H9 (cell line): ENCODE results near the gene PRKACB. TPM values are rescaled to one million over a fixed set of nuclear protein-coding genes. Genes with fewer than 3 reads are reported as not detected.
A peak's percentile ranks its signal among the peaks of the same experiment; 100 is the strongest.

Experiments used
- DNase-seq: peaks from one replicate; pipeline ENCODE4 v3.0.0-alpha.2; 2017
- H2AFZ ChIP-seq: one replicate; pipeline ENCODE4 v1.6.1; 2013; ENCODE audit warnings: mild to moderate bottlenecking, low read length, control low read depth, moderate library complexity
- H2AK5ac ChIP-seq: 2 replicates; pipeline ENCODE4 v1.6.1; 2013; ENCODE audit warnings: low read length, control low read depth, mixed read lengths; ENCODE audit not compliant: insufficient read length
- H2BK120ac ChIP-seq: one replicate; pipeline ENCODE4 v1.6.1; 2013; ENCODE audit warnings: low read depth, mild to moderate bottlenecking, low read length, control low read depth, inconsistent platforms; ENCODE audit not compliant: poor library complexity, severe bottlenecking
- H2BK12ac ChIP-seq: 2 replicates; pipeline ENCODE4 v1.6.1; 2013; ENCODE audit warnings: low read length, control low read depth, mixed read lengths, low read depth; ENCODE audit not compliant: insufficient read length
- H2BK15ac ChIP-seq: 2 replicates; pipeline ENCODE4 v1.6.1; 2013; ENCODE audit warnings: low read depth, low read length, control low read depth
- H2BK20ac ChIP-seq: one replicate; pipeline ENCODE4 v1.6.1; 2013; ENCODE audit warnings: low read depth, mild to moderate bottlenecking, low read length, control low read depth, inconsistent platforms; ENCODE audit not compliant: poor library complexity, severe bottlenecking
- H2BK5ac ChIP-seq: 2 replicates; pipeline ENCODE4 v1.6.1; 2013; ENCODE audit warnings: low read length, control low read depth, mixed read lengths; ENCODE audit not compliant: insufficient read length
- H3K14ac ChIP-seq: 2 replicates; pipeline ENCODE4 v1.6.1; 2013; ENCODE audit warnings: low read length, control low read depth; ENCODE audit not compliant: insufficient read depth
- H3K18ac ChIP-seq: 2 replicates; pipeline ENCODE4 v1.6.1; 2013; ENCODE audit warnings: low read depth, mild to moderate bottlenecking, mixed read lengths, low read length, control low read depth; ENCODE audit not compliant: insufficient read length
- H3K23ac ChIP-seq: 2 replicates; pipeline ENCODE4 v1.6.1; 2013; ENCODE audit warnings: low read length, control low read depth, mixed read lengths, low read depth; ENCODE audit not compliant: insufficient read length
- H3K23me2 ChIP-seq: 2 replicates; pipeline ENCODE4 v1.6.1; 2013; ENCODE audit warnings: low read depth, mild to moderate bottlenecking, mixed read lengths, low read length, control low read depth; ENCODE audit not compliant: insufficient read length, poor library complexity, severe bottlenecking
- H3K27ac ChIP-seq: 2 replicates; pipeline ENCODE4 v1.5.1; 2013; ENCODE audit warnings: low read length, control low read depth, mixed read lengths, low read depth; ENCODE audit not compliant: insufficient read length
- H3K27me3 ChIP-seq: 2 replicates; pipeline ENCODE4 v1.6.1; 2013; ENCODE audit warnings: low read length, control low read depth, inconsistent platforms; ENCODE audit not compliant: insufficient read depth
- H3K4ac ChIP-seq: 2 replicates; pipeline ENCODE4 v1.6.1; 2013; ENCODE audit warnings: low read depth, mild to moderate bottlenecking, control low read depth, inconsistent platforms, low read length, moderate library complexity
- H3K4me1 ChIP-seq: 2 replicates; pipeline ENCODE4 v1.6.1; 2013; ENCODE audit warnings: low read length, control low read depth, inconsistent platforms; ENCODE audit not compliant: insufficient read depth
- H3K4me2 ChIP-seq: 2 replicates; pipeline ENCODE4 v1.6.1; 2013; ENCODE audit warnings: low read length, control low read depth, mixed read lengths; ENCODE audit not compliant: insufficient read length, insufficient read depth
- H3K56ac ChIP-seq: 2 replicates; pipeline ENCODE4 v1.6.1; 2013; ENCODE audit warnings: low read depth, mild to moderate bottlenecking, mixed read lengths, low read length, control low read depth; ENCODE audit not compliant: insufficient read length
- H3K79me1 ChIP-seq: 2 replicates; pipeline ENCODE4 v1.6.1; 2013; ENCODE audit warnings: low read depth, mild to moderate bottlenecking, moderate library complexity, low read length, control low read depth, inconsistent platforms; ENCODE audit not compliant: insufficient read depth, poor library complexity, severe bottlenecking
- H3K79me2 ChIP-seq: 2 replicates; pipeline ENCODE4 v1.6.1; 2013; ENCODE audit warnings: low read length, control low read depth, inconsistent platforms; ENCODE audit not compliant: insufficient read depth
- H3K9ac ChIP-seq: 2 replicates; pipeline ENCODE4 v1.6.1; 2013; ENCODE audit warnings: low read length, control low read depth, mixed read lengths; ENCODE audit not compliant: insufficient read length; ENCODE audit errors: extremely low read depth
- H3K9me3 ChIP-seq: one replicate; pipeline ENCODE4 v1.6.1; 2013; ENCODE audit warnings: low read depth, low read length, inconsistent platforms; ENCODE audit not compliant: control insufficient read depth
- H3T11ph ChIP-seq: one replicate; pipeline ENCODE4 v1.6.1; 2013; ENCODE audit warnings: mild to moderate bottlenecking, low read length, control low read depth, inconsistent platforms
- H4K20me1 ChIP-seq: one replicate; pipeline ENCODE4 v1.6.1; 2013; ENCODE audit not compliant: control insufficient read depth, insufficient read length, insufficient read depth
- H4K5ac ChIP-seq: 2 replicates; pipeline ENCODE4 v1.6.1; 2013; ENCODE audit warnings: low read depth, mild to moderate bottlenecking, mixed read lengths, low read length, control low read depth; ENCODE audit not compliant: insufficient read length
- H4K8ac ChIP-seq: replicated peaks from 2 replicates; pipeline ENCODE4 v1.6.1; 2013; ENCODE audit warnings: low read length, control low read depth, mixed read lengths, low read depth; ENCODE audit not compliant: insufficient read length
- H4K91ac ChIP-seq: 2 replicates; pipeline ENCODE4 v1.6.1; 2013; ENCODE audit warnings: low read depth, mild to moderate bottlenecking, moderate library complexity, mixed read lengths, low read length, control low read depth; ENCODE audit not compliant: insufficient read length
- H3K27ac Mint-ChIP-seq, 3 experiments: 2 replicates in 2 of 3; 3 replicates in 1 of 3; pipeline ENCODE4 v1.8.0; 2020 to 2021; ENCODE audit warnings: mixed read lengths in 3 of 3, mild to moderate bottlenecking in 1 of 3, moderate library complexity in 1 of 3
- H3K27me3 Mint-ChIP-seq: 2 replicates; pipeline ENCODE4 v1.8.0; 2021; ENCODE audit warnings: low read depth, mild to moderate bottlenecking, moderate library complexity, mixed read lengths
- H3K36me3 Mint-ChIP-seq, 3 experiments: 2 replicates in 2 of 3; 3 replicates in 1 of 3; pipeline ENCODE4 v1.8.0; 2020 to 2021; ENCODE audit warnings: low read depth in 3 of 3, mixed read lengths in 3 of 3; ENCODE audit not compliant: insufficient read depth in 1 of 3
- H3K4me1 Mint-ChIP-seq, 2 experiments: 2 replicates each; pipeline ENCODE4 v1.8.0; 2020; ENCODE audit warnings: mixed read lengths in 2 of 2
- H3K4me3 Mint-ChIP-seq, 2 experiments: 2 replicates in 1 of 2; 3 replicates in 1 of 2; pipeline ENCODE4 v1.8.0; 2020 to 2021; ENCODE audit warnings: mild to moderate bottlenecking in 2 of 2, mixed read lengths in 2 of 2, moderate library complexity in 1 of 2
- H3K9me3 Mint-ChIP-seq, 2 experiments: 2 replicates in 1 of 2; 3 replicates in 1 of 2; pipeline ENCODE4 v1.8.0; 2020; ENCODE audit warnings: mild to moderate bottlenecking in 2 of 2, mixed read lengths in 2 of 2, moderate library complexity in 1 of 2
- total RNA-seq: library from RNA; stranded (reverse); gene quantifications from 2 replicates; pipeline ENCODE4 v1.2.1, GENCODE V29; 2021
- TF ChIP-seq, protein P1 (sequence below): fragments of 200-600 bp; sonication (generic); conservative IDR thresholded peaks from 3 replicates; pipeline ENCODE4 v1.8.0; 2021; ENCODE audit warnings: antibody characterized with exemption, mild to moderate bottlenecking

PRKACB gene
- total RNA-seq, 1 experiment from 2014 or later, result 20.7 TPM

DNA sequence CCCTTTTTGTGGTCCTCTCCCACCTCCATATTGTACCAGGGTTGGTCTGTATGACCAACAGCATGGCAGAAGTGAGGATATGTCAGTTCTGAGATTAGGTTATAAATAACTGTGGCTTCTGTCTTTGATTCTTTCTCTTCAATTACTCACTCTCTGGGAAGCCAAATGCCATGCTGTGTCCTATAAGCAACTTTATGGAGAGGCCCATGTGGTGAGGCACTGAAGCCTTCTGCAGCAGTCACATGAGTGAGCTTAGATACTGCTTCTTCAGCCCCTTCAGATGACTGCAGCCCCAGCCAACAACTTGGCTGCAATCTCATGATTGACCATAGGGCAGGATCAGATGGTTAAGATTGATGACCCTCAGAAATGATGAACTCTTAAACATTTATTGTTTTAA lies 123.4 kb downstream of the PRKACB start:
- Histone ChIP-seq H2AK5ac (no peak overlapping the region), H4K5ac (no peak overlapping the region), H3K4me2 (no peak overlapping the region), H4K8ac (no peak overlapping the region), H3K27me3 (no peaks in the 10 kb centered on the region), H3K23ac (no peak overlapping the region), H2BK120ac (no peak overlapping the region), H3T11ph (no peak overlapping the region), H4K20me1 (no peaks in the 10 kb centered on the region), H3K9ac (no peak overlapping the region), H3K79me2 (no peaks in the 10 kb centered on the region), H3K4ac (no peak overlapping the region), H2BK5ac (no peak overlapping the region), H3K27ac (no peak overlapping the region), H3K79me1 (no peaks in the 10 kb centered on the region), H3K14ac (no peak overlapping the region), H3K56ac (no peak overlapping the region), H2BK15ac (no peak overlapping the region), H2BK12ac (no peak overlapping the region), H2AFZ (no peak overlapping the region), H4K91ac (no peak overlapping the region), H3K4me1 (no peaks in the 10 kb centered on the region; the same call in 1 of the 2 replicates), H3K18ac (no peak overlapping the region), H3K9me3 (no peaks in the 10 kb centered on the region), H3K23me2 (no peaks in the 10 kb centered on the region), H2BK20ac (no peak overlapping the region)
- Mint-ChIP-seq H3K4me3 (no peak overlapping the region), H3K9me3 (no peaks in the 10 kb centered on the region), H3K36me3 (no peaks in the 10 kb centered on the region), H3K27me3 (peaks cover 9% of the 10 kb centered on the region), H3K27ac (peak overlapping the region in 1 of 3 experiments; percentile 41; a peak in 1 of 7 replicates), H3K4me1 (peaks cover 16 to 17% of the 10 kb centered on the region in 2 experiments)
- TF ChIP-seq, protein P1, sequence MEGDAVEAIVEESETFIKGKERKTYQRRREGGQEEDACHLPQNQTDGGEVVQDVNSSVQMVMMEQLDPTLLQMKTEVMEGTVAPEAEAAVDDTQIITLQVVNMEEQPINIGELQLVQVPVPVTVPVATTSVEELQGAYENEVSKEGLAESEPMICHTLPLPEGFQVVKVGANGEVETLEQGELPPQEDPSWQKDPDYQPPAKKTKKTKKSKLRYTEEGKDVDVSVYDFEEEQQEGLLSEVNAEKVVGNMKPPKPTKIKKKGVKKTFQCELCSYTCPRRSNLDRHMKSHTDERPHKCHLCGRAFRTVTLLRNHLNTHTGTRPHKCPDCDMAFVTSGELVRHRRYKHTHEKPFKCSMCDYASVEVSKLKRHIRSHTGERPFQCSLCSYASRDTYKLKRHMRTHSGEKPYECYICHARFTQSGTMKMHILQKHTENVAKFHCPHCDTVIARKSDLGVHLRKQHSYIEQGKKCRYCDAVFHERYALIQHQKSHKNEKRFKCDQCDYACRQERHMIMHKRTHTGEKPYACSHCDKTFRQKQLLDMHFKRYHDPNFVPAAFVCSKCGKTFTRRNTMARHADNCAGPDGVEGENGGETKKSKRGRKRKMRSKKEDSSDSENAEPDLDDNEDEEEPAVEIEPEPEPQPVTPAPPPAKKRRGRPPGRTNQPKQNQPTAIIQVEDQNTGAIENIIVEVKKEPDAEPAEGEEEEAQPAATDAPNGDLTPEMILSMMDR, result no peak
- DNase-seq, result no peak
